SH-SY5Y (cell line): ENCODE data around the gene PHKG2.

Experiments
- GATA2 ChIP-seq: IDR thresholded peaks from 2 replicates; pipeline ENCODE4 v1.6.1; 2011; ENCODE audit warnings: mild to moderate bottlenecking, low read depth, low read length
- GATA3 ChIP-seq: IDR thresholded peaks from 2 replicates; pipeline ENCODE4 v1.6.1; 2011; ENCODE audit warnings: low read depth, mild to moderate bottlenecking, low read length, moderate library complexity

DNA sequence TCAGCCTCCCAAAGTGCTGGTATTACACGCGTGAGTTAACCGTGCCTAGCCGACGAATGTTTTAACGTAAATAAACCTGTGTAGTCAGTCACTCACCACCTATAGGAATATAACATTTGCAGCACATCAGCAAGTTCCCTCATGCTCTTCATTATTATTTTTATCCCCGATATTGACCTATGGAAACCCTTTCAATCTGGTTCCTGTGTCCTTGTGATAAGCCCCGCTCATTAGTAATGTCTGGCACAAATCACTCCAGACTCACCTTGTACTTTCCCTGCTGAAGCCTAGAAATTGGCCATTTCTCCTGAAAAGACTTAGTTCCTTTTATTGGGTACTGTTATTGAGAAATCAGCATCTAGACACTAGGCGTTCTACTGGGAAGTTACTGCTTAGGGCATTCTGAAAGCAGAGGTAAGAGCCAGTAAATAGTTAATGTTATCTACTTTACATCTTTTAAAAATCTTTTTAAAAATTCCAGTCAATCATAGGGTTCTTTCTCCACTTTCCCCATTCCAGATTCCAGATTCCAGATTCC is 1.5 kb upstream of the PHKG2 start:
- TF ChIP-seq GATA2: no peak
- no peak for TF ChIP-seq GATA3
